Activated T-cell treated with anti-CD3 and anti-CD28 coated beads, Interleukin-2, amount 50 U/mL, for 24 hours (primary cell): Measurements from ENCODE around the gene TMEM154.
"Not testable (repeated sequence)": the region's sequence is repeated elsewhere in the genome, so short reads cannot be mapped to it uniquely, and the experiment has no call there.

ENCODE experiments used
- DNase-seq: peaks from one replicate; pipeline ENCODE4 v3.0.0-alpha.2; 2020
- H3K27ac Mint-ChIP-seq: 2 replicates; pipeline ENCODE4 v1.8.0; 2020; ENCODE audit warnings: mild to moderate bottlenecking, mixed read lengths
- H3K27me3 Mint-ChIP-seq: 2 replicates; pipeline ENCODE4 v1.8.0; 2020; ENCODE audit warnings: mixed read lengths
- H3K36me3 Mint-ChIP-seq: 2 replicates; pipeline ENCODE4 v1.8.0; 2020; ENCODE audit warnings: low read depth, mixed read lengths
- H3K4me1 Mint-ChIP-seq: 2 replicates; pipeline ENCODE4 v1.8.0; 2020; ENCODE audit warnings: low read depth, mixed read lengths
- H3K4me3 Mint-ChIP-seq: 2 replicates; pipeline ENCODE4 v1.8.0; 2020; ENCODE audit warnings: mild to moderate bottlenecking, moderate library complexity, mixed read lengths
- H3K9me3 Mint-ChIP-seq: 2 replicates; pipeline ENCODE4 v1.8.0; 2020; ENCODE audit warnings: mixed read lengths

The TMEM154 gene

GRCh38 chr4:152665691-152666395 is 14.0 kb downstream of the TMEM154 start:
- Mint-ChIP-seq H3K27me3 (no peaks in the 10 kb centered on the region), H3K27ac (no peak overlapping the region), H3K9me3 (no peaks in the 10 kb centered on the region), H3K4me3 (no peak overlapping the region), H3K4me1 (peaks cover 29% of the 10 kb centered on the region), H3K36me3 (peaks cover 2% of the 10 kb centered on the region)
- no peak for DNase-seq

- not testable (repeated sequence) for H3K36me3 Mint-ChIP-seq, H3K27ac Mint-ChIP-seq, H3K9me3 Mint-ChIP-seq, DNase-seq, H3K4me3 Mint-ChIP-seq, H3K27me3 Mint-ChIP-seq
- H3K4me1 Mint-ChIP-seq: peaks cover 29% of the 10 kb centered on the region
These were observed 15.8 kb downstream of the TMEM154 start for GRCh38 chr4:152664067-152664378.

GRCh38 chr4:152663203-152664066 is 16.4 kb downstream of the TMEM154 start:
- Mint-ChIP-seq H3K4me3 (no peak overlapping the region), H3K4me1 (peaks cover 29% of the 10 kb centered on the region), H3K9me3 (peaks cover 11% of the 10 kb centered on the region), H3K36me3 (peaks cover 10% of the 10 kb centered on the region), H3K27ac (no peak overlapping the region), H3K27me3 (no peaks in the 10 kb centered on the region)
- DNase-seq: no peak

GRCh38 chr4:152661649-152662048 is 18.1 kb downstream of the TMEM154 start:
- no peak for DNase-seq
- H3K9me3 Mint-ChIP-seq: peaks cover 25% of the 10 kb centered on the region
- H3K4me1 Mint-ChIP-seq: peaks cover 24% of the 10 kb centered on the region
- H3K36me3 Mint-ChIP-seq: peaks cover 26% of the 10 kb centered on the region
- no peaks in the 10 kb centered on the region for H3K27me3 Mint-ChIP-seq
- H3K4me3 Mint-ChIP-seq: no peak overlapping the region
- H3K27ac Mint-ChIP-seq: no peak overlapping the region

- peaks cover 29% of the 10 kb centered on the region for H3K36me3 Mint-ChIP-seq
- DNase-seq: no peak
- H3K27me3 Mint-ChIP-seq: no peaks in the 10 kb centered on the region
- peaks cover 30% of the 10 kb centered on the region for H3K9me3 Mint-ChIP-seq
- H3K4me3 Mint-ChIP-seq: no peak overlapping the region
- H3K4me1 Mint-ChIP-seq: peaks cover 24% of the 10 kb centered on the region
- H3K27ac Mint-ChIP-seq: no peak overlapping the region
These were observed 19.3 kb downstream of the TMEM154 start for GRCh38 chr4:152660526-152660925.

- H3K27ac Mint-ChIP-seq: no peak overlapping the region
- peaks cover 30% of the 10 kb centered on the region for H3K36me3 Mint-ChIP-seq
- H3K9me3 Mint-ChIP-seq: peaks cover 30% of the 10 kb centered on the region
- no peaks in the 10 kb centered on the region for H3K27me3 Mint-ChIP-seq
- H3K4me1 Mint-ChIP-seq: peaks cover 25% of the 10 kb centered on the region
- no peak for DNase-seq
- no peak overlapping the region for H3K4me3 Mint-ChIP-seq
These were observed 20.0 kb downstream of the TMEM154 start for GRCh38 chr4:152659806-152660205.

GRCh38 chr4:152657657-152658056 is 22.1 kb downstream of the TMEM154 start:
- no peak overlapping the region for H3K4me3 Mint-ChIP-seq
- peaks cover 13% of the 10 kb centered on the region for H3K4me1 Mint-ChIP-seq
- no peak for DNase-seq
- H3K36me3 Mint-ChIP-seq: peaks cover 36% of the 10 kb centered on the region
- peaks cover 30% of the 10 kb centered on the region for H3K9me3 Mint-ChIP-seq
- H3K27ac Mint-ChIP-seq: no peak overlapping the region
- no peaks in the 10 kb centered on the region for H3K27me3 Mint-ChIP-seq

- Mint-ChIP-seq H3K27me3 (no peaks in the 10 kb centered on the region), H3K4me3 (no peak overlapping the region), H3K9me3 (peaks cover 30% of the 10 kb centered on the region), H3K36me3 (peaks cover 53% of the 10 kb centered on the region), H3K27ac (no peak overlapping the region), H3K4me1 (peaks cover 9% of the 10 kb centered on the region)
- DNase-seq: no peak
These were observed 24.3 kb downstream of the TMEM154 start for GRCh38 chr4:152655272-152656129.

GRCh38 chr4:152652102-152652501 is 27.7 kb downstream of the TMEM154 start:
- Mint-ChIP-seq H3K36me3 (peaks cover 45% of the 10 kb centered on the region), H3K4me3 (no peak overlapping the region), H3K9me3 (peaks cover 10% of the 10 kb centered on the region), H3K4me1 (peaks cover 9% of the 10 kb centered on the region), H3K27ac (no peak overlapping the region), H3K27me3 (no peaks in the 10 kb centered on the region)
- DNase-seq: no peak

GRCh38 chr4:152651473-152652060 is 28.2 kb downstream of the TMEM154 start:
- Mint-ChIP-seq H3K4me3 (no peak overlapping the region), H3K4me1 (peaks cover 9% of the 10 kb centered on the region), H3K27me3 (no peaks in the 10 kb centered on the region), H3K9me3 (peaks cover 5% of the 10 kb centered on the region), H3K36me3 (peaks cover 44% of the 10 kb centered on the region), H3K27ac (no peak overlapping the region)
- no peak for DNase-seq

GRCh38 chr4:152646221-152646620 is 33.6 kb downstream of the TMEM154 start:
- Mint-ChIP-seq H3K36me3 (peaks cover 26% of the 10 kb centered on the region), H3K4me1 (peaks cover 25% of the 10 kb centered on the region), H3K9me3 (no peaks in the 10 kb centered on the region), H3K4me3 (no peak overlapping the region), H3K27me3 (no peaks in the 10 kb centered on the region), H3K27ac (peak overlapping the region; percentile 16)
- DNase-seq: no peak

- peak overlapping the region; percentile 74 for H3K27ac Mint-ChIP-seq
- peaks cover 17% of the 10 kb centered on the region for H3K36me3 Mint-ChIP-seq
- no peaks in the 10 kb centered on the region for H3K27me3 Mint-ChIP-seq
- DNase-seq: no peak
- peaks cover 25% of the 10 kb centered on the region for H3K4me1 Mint-ChIP-seq
- no peaks in the 10 kb centered on the region for H3K9me3 Mint-ChIP-seq
- no peak overlapping the region for H3K4me3 Mint-ChIP-seq
These were observed 35.7 kb downstream of the TMEM154 start for GRCh38 chr4:152644130-152644529.

GRCh38 chr4:152643153-152644035 is 36.4 kb downstream of the TMEM154 start:
- no peak overlapping the region for H3K4me3 Mint-ChIP-seq
- DNase-seq: no peak
- peaks cover 25% of the 10 kb centered on the region for H3K4me1 Mint-ChIP-seq

More at GRCh38 chr4:152643153-152644035, 36.4 kb downstream of the TMEM154 start:
- Mint-ChIP-seq H3K9me3 (no peaks in the 10 kb centered on the region), H3K27ac (peak overlapping the region; percentile 74), H3K27me3 (no peaks in the 10 kb centered on the region), H3K36me3 (peaks cover 17% of the 10 kb centered on the region)
